SK-N-SH (cell line): ENCODE data around the gene POLR1C.
"Not testable (repeated sequence)": the region's sequence is repeated elsewhere in the genome, so short reads cannot be mapped to it uniquely, and the experiment has no call there.

Experiments
- EP300 ChIP-seq, 2 experiments: IDR thresholded peaks; 2 replicates each; pipeline versions ENCODE4 v1.4.0 to v1.6.1; 2012; ENCODE audit warnings: borderline replicate concordance in 1 of 2, low read depth in 1 of 2, low read length in 1 of 2
- FOSL2 ChIP-seq: IDR thresholded peaks from 2 replicates; pipeline ENCODE4 v1.4.0; 2012; ENCODE audit warnings: low read depth, mild to moderate bottlenecking, moderate library complexity, borderline replicate concordance
- GATA2 ChIP-seq: sonication (generic); formaldehyde crosslinking; IDR thresholded peaks from 2 replicates; pipeline ENCODE4 v1.5.0; 2020; ENCODE audit warnings: mild to moderate bottlenecking, missing genetic modification reagents
- NRF1 ChIP-seq: IDR thresholded peaks from 2 replicates; pipeline ENCODE4 v1.6.1; 2012; ENCODE audit warnings: low read depth, mild to moderate bottlenecking, low read length
- RAD21 ChIP-seq: IDR thresholded peaks from 2 replicates; pipeline ENCODE4 v1.6.1; 2012; ENCODE audit warnings: mild to moderate bottlenecking, low read length
- RXRA ChIP-seq: IDR thresholded peaks from 2 replicates; pipeline ENCODE4 v1.4.0; 2012; ENCODE audit warnings: low read depth, mild to moderate bottlenecking, borderline replicate concordance
- SIN3A ChIP-seq: IDR thresholded peaks from 2 replicates; pipeline ENCODE4 v1.6.1; 2012; ENCODE audit warnings: low read depth, mild to moderate bottlenecking, low read length, moderate library complexity, borderline replicate concordance
- SMC3 ChIP-seq: IDR thresholded peaks from 2 replicates; pipeline ENCODE4 v1.6.1; 2012; ENCODE audit warnings: low read depth, low read length, improper control_type of control experiment
- TF ChIP-seq, protein P1 (sequence below): fragments of 200-600 bp; sonication (generic); IDR thresholded peaks from 2 replicates; pipeline ENCODE4 v1.6.1; 2017; ENCODE audit warnings: antibody characterized with exemption, mild to moderate bottlenecking, moderate library complexity
- TF ChIP-seq, protein P2 (sequence below): IDR thresholded peaks from 2 replicates; pipeline ENCODE4 v1.6.1; 2012; ENCODE audit warnings: mild to moderate bottlenecking, low read depth, low read length, moderate library complexity
- TF ChIP-seq, protein P3 (sequence below): fragments of 150-350 bp; IDR thresholded peaks from 2 replicates; pipeline ENCODE4 v1.6.1; 2017; ENCODE audit warnings: antibody characterized with exemption, low read length, low read depth, borderline replicate concordance

DNA sequence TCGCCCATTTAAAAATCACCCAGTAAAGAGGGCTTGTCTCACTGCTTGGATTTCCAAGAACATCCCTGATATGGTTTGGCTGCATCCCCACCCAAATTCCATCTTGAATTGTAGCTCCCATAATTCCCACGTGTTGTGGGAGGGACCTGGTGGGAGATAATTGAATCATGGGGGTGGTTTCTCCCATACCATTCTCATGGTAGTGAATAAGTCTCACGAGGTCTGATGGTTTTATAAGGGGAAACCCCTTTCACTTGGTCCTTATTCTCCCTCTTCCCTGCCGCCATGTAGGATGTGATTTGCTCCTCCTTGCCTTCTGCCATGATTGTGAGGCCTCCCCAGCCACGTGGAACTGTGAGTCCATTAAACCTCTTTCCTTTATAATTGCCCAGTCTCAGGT, 49.6 kb upstream of the POLR1C start:
- TF ChIP-seq, protein P1, sequence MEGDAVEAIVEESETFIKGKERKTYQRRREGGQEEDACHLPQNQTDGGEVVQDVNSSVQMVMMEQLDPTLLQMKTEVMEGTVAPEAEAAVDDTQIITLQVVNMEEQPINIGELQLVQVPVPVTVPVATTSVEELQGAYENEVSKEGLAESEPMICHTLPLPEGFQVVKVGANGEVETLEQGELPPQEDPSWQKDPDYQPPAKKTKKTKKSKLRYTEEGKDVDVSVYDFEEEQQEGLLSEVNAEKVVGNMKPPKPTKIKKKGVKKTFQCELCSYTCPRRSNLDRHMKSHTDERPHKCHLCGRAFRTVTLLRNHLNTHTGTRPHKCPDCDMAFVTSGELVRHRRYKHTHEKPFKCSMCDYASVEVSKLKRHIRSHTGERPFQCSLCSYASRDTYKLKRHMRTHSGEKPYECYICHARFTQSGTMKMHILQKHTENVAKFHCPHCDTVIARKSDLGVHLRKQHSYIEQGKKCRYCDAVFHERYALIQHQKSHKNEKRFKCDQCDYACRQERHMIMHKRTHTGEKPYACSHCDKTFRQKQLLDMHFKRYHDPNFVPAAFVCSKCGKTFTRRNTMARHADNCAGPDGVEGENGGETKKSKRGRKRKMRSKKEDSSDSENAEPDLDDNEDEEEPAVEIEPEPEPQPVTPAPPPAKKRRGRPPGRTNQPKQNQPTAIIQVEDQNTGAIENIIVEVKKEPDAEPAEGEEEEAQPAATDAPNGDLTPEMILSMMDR, result not testable (repeated sequence)
- TF ChIP-seq, protein P2, sequence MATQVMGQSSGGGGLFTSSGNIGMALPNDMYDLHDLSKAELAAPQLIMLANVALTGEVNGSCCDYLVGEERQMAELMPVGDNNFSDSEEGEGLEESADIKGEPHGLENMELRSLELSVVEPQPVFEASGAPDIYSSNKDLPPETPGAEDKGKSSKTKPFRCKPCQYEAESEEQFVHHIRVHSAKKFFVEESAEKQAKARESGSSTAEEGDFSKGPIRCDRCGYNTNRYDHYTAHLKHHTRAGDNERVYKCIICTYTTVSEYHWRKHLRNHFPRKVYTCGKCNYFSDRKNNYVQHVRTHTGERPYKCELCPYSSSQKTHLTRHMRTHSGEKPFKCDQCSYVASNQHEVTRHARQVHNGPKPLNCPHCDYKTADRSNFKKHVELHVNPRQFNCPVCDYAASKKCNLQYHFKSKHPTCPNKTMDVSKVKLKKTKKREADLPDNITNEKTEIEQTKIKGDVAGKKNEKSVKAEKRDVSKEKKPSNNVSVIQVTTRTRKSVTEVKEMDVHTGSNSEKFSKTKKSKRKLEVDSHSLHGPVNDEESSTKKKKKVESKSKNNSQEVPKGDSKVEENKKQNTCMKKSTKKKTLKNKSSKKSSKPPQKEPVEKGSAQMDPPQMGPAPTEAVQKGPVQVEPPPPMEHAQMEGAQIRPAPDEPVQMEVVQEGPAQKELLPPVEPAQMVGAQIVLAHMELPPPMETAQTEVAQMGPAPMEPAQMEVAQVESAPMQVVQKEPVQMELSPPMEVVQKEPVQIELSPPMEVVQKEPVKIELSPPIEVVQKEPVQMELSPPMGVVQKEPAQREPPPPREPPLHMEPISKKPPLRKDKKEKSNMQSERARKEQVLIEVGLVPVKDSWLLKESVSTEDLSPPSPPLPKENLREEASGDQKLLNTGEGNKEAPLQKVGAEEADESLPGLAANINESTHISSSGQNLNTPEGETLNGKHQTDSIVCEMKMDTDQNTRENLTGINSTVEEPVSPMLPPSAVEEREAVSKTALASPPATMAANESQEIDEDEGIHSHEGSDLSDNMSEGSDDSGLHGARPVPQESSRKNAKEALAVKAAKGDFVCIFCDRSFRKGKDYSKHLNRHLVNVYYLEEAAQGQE, result not testable (repeated sequence)
- TF ChIP-seq, protein P3, sequence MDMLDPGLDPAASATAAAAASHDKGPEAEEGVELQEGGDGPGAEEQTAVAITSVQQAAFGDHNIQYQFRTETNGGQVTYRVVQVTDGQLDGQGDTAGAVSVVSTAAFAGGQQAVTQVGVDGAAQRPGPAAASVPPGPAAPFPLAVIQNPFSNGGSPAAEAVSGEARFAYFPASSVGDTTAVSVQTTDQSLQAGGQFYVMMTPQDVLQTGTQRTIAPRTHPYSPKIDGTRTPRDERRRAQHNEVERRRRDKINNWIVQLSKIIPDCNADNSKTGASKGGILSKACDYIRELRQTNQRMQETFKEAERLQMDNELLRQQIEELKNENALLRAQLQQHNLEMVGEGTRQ, result not testable (repeated sequence)
- TF ChIP-seq RXRA; SMC3; SIN3A; NRF1; GATA2; EP300 (IDR thresholded peaks at IDR 0.05; ENCODE audit: borderline replicate concordance in 1 of 2, low read depth in 1 of 2, low read length in 1 of 2); RAD21; FOSL2: not testable (repeated sequence)
